ENCODE results near the gene SOCS3. TPM values are rescaled to one million over a fixed set of nuclear protein-coding genes. Genes with fewer than 3 reads are reported as not detected.

Gene SOCS3
- total RNA-seq, 2 donors from 2014 or later: 15.1 to 78.1 TPM

- intact Hi-C loops (cut with DNase I): no loop called here
- no peak for DNase-seq
- no peak for ATAC-seq
These were observed 14.3 kb upstream of the SOCS3 start for GRCh38 chr17:78374189-78374588.

GRCh38 chr17:78372841-78373240 lies 13.0 kb upstream of the SOCS3 start:
- intact Hi-C loops (cut with DNase I): no loop called here
- no peak for DNase-seq
- no peak for ATAC-seq

GRCh38 chr17:78371056-78371455 lies 11.2 kb upstream of the SOCS3 start:
- DNase-seq: no peak
- intact Hi-C loops (cut with DNase I): no loop called here
- ATAC-seq: no peak

DNA sequence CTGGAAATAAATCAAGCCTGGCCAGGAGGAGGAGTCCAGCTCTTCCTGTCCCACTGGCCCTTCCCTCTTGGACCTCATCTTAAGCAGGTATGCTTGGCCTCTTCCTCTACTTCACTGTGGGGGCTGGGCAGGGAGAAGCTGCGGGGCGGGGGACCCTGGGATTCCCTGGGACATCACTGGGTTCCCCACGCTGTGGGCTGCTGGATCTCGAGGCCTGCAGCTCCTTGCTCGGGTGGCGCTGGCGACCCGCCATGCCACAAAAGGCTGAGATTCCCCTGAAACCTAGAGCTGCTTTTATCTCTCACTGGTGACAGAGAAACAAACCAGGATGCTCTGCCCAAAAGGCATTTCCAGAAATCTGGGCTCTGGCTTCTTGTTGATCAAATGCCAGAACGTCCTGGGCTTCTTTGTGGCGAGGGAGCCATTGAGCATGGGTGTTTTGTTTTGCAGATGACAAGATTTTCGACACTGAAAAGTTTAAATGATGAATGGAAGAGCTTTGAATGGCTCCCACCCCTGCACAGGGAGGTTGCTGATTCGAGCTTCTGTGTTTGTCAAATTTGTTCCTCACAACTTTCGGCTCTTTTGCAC lies 10.0 kb upstream of the SOCS3 start:
- DNase-seq: no peak
- ATAC-seq: no peak
- intact Hi-C loops (cut with DNase I): no loop called here

DNA sequence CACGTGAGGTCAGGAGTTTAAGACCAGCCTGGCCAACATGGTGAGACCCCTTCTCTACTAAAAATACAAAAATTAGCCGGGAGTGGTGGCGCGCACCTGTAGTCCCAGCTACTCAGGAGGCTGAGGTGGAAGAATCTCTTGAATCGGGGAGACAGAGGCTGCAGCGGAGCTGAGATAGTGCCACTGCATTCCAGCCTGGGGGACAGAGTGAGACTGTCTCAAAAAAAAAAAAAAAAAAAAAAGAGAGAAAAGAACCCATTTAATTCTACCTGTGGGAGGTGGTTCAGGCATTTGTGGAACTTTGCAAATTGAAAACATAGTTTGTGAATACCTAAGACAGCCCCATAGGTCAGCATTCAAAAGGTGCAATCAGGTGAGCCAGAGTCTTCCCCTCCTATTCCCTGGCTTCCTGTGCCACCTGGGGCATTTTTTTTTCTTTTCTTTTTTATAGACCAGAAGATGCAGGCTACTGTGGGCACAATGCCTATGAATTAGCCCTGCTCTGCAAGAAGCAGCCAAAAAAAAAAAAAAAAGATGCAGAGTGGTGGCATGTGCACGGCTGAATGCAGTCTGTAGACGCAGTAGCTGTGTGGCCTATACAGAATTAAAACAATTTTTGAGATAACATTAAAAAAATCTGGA lies 9.1 kb upstream of the SOCS3 start:
- intact Hi-C loops (cut with DNase I): no loop called here
- DNase-seq (no peak), ATAC-seq (no peak)

GRCh38 chr17:78368348-78368747 lies 8.5 kb upstream of the SOCS3 start:
- DNase-seq (no peak), ATAC-seq (no peak)
- intact Hi-C loops (cut with DNase I): no loop called here

GRCh38 chr17:78367193-78367592 lies 7.3 kb upstream of the SOCS3 start:
- intact Hi-C loops (cut with DNase I): no loop called here
- ATAC-seq (no peak), DNase-seq (no peak)

- DNase-seq (no peak), ATAC-seq (peak; percentile 35 to 55)
- intact Hi-C loops (cut with DNase I): no loop called here
These were observed 6.4 kb upstream of the SOCS3 start for GRCh38 chr17:78366109-78366848.

GRCh38 chr17:78365561-78366108 lies 5.8 kb upstream of the SOCS3 start:
- DNase-seq (no peak), ATAC-seq (peak; percentile 16 to 32)
- intact Hi-C loops (cut with DNase I): no loop called here

- intact Hi-C loops (cut with DNase I): loop anchor here (5.0 kb wide), 3 partner anchors 33 to 72 kb away; no protein-coding TSS in a partner anchor
- DNase-seq (no peak), ATAC-seq (no peak)
These were observed 4.8 kb upstream of the SOCS3 start for GRCh38 chr17:78364436-78365281.

DNA sequence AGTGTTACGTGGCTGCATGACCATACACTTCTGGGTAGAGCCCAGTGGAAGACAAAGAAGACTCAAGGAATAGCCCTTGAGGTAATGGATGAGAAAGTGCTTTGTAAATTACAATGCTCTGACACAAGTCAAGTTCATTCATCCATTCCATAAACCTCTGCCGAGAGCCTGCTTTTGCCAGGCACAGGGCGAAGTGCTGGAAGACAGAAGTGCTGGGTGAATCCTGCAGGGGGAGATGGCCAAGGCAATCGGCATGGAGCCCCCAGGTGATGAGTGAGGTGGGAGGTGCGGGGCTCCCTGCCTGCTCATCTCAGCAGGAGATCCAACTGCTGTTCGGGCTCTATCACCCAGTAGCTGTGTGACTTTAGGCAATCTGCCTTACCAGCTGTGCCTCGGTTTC lies 2.8 kb upstream of the SOCS3 start:
- ATAC-seq (no peak), DNase-seq (no peak)
- intact Hi-C loops (cut with DNase I): loop anchor here (5.0 kb wide), 3 partner anchors 35 to 70 kb away; no protein-coding TSS in a partner anchor

GRCh38 chr17:78362232-78362631 lies 2.4 kb upstream of the SOCS3 start:
- DNase-seq: no peak
- intact Hi-C loops (cut with DNase I): loop anchor here (5.0 kb wide), 3 partner anchors 35 to 70 kb away; no protein-coding TSS in a partner anchor
- no peak for ATAC-seq

DNA sequence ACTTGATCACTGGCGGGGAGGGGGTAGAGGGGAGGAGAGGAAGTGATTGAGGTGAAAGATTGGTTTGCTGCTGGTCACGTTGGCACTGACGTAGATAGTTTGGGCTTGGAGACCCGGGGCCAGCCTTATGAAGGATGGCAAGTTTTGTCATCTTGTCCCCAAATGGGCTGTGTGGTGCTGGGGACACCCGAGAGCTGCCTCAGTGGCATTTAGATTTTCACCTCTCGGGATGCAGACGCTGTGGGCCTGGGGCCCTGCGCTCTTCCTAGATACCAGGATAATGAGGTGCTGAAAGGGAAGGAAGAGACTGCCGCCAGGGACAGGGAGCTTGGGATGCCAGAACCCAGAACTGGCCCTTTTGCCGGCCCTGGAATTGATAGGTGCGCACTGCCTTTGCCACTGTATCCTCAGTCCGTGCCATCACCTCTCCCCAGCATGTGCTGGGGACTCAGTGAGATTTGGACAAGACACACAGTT lies 1.4 kb upstream of the SOCS3 start:
- intact Hi-C loops (cut with DNase I): loop anchor here (5.0 kb wide), 3 partner anchors 36 to 69 kb away; no protein-coding TSS in a partner anchor
- DNase-seq (no peak), ATAC-seq (no peak)

GRCh38 chr17:78360371-78361224 lies 721 bp upstream of the SOCS3 start:
- DNase-seq (peak; percentile 94), ATAC-seq (peak; percentile 66 to 75)
- intact Hi-C loops (cut with DNase I): loop anchor here (1.0 to 5.0 kb wide), 4 partner anchors 37 to 68 kb away; no protein-coding TSS in a partner anchor

DNA sequence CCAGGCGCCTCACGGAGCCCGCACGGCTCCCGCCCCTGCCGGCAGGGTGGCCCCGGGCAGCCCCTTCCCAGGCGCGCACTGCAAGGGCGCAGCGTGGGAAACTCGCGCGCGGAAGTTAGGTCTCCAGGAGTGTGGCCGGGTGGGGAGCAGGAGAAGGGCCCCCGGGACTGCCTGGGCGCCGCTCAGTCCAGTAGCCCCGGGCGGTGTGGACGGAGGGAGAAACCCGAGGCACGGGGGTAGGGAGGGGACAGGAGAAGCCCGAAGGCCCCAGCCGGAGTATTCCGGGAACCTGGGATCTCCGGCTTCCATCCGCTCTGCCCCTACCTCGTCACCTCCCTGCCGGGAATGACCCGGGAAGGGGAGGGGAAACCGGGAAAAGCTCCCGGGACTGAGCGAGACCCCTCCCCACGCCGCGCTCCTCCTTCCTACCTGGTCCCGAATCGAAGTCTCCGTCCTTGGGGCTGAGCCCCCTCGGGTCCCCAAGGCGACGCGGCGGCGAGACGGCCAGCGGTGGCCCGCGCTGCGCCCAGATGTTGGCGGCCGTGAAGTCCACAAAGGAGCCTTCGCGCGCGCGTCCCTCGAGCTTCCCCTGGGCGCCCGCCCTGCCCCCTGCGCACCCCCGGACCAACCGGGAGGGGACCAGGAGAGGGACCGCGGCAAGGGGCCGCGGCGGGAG lies 418 bp downstream of the SOCS3 start:
- peak; percentile 3 to 9 for ATAC-seq
- DNase-seq: peak; percentile 61
- intact Hi-C loops (cut with DNase I): no loop called here

DNA sequence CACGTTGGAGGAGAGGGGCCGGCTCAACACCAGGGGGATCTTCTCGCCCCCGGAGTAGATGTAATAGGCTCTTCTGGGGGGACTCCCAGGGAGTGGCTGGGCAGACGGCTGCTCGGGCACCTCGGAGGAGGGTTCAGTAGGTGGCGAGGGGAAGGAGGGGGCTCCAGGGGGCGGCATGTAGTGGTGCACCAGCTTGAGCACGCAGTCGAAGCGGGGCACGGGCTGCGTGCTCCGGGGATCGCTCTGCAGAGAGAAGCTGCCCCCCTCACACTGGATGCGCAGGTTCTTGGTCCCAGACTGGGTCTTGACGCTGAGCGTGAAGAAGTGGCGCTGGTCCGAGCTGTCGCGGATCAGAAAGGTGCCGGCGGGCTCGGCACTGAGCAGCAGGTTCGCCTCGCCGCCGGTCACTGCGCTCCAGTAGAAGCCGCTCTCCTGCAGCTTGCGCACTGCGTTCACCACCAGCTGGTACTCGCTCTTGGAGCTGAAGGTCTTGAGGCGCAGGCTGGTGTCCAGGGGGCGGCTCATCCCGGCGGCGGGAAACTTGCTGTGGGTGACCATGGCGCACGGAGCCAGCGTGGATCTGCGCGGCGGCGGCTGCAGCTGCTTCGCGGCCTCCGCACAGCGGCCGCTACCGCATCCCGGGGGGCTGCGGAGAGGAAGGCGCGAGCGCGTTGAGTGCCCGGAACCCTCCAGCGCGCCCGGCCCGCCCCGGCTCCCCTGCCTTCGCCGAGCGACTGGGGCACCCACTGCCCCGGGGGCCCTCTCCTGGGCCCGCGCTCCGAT lies 1.1 kb downstream of the SOCS3 start:
- DNase-seq: peak; percentile 50
- peak in 1 of 2 donors; percentile 1 for ATAC-seq
- intact Hi-C loops (cut with DNase I): no loop called here
